Neural cell (in vitro differentiated cells): ENCODE results near the gene CD80. TPM values are rescaled to one million over a fixed set of nuclear protein-coding genes. Genes with fewer than 3 reads are reported as not detected.

ENCODE experiments used
- H2AFZ ChIP-seq: fragments of 200-600, 300-800 bp; sonication (generic), shearing (Covaris generic); 2 replicates; pipeline ENCODE4 v1.6.0; 2014; ENCODE audit warnings: low read depth, mild to moderate bottlenecking, antibody characterized with exemption, low read length, moderate library complexity
- H3F3A ChIP-seq: fragments of 200-600 bp; shearing (Covaris generic); 2 replicates; pipeline ENCODE4 v1.6.1; 2016; ENCODE audit warnings: mild to moderate bottlenecking, moderate library complexity, mixed read lengths, antibody characterized with exemption, low read length; ENCODE audit not compliant: insufficient read depth, poor library complexity, severe bottlenecking
- H3K27ac ChIP-seq: fragments of 200-600, 300-800 bp; sonication (generic), shearing (Covaris generic); 2 replicates; pipeline ENCODE4 v1.5.1; 2014; ENCODE audit warnings: mild to moderate bottlenecking, low read length, moderate library complexity
- H3K27me3 ChIP-seq: fragments of 300-800, 200-600 bp; sonication (generic), shearing (Covaris generic); 2 replicates; pipeline ENCODE4 v1.6.0; 2014; ENCODE audit warnings: mild to moderate bottlenecking, low read depth, low read length, moderate library complexity; ENCODE audit not compliant: insufficient read depth
- H3K36me3 ChIP-seq: fragments of 300-800, 200-600 bp; sonication (generic), shearing (Covaris generic); 2 replicates; pipeline ENCODE4 v1.5.1; 2014; ENCODE audit warnings: mild to moderate bottlenecking, antibody characterized with exemption, low read length, moderate library complexity; ENCODE audit not compliant: insufficient read depth
- H3K4me2 ChIP-seq: fragments of 300-800, 200-600 bp; sonication (generic), shearing (Covaris generic); 2 replicates; pipeline ENCODE4 v1.6.0; 2014; ENCODE audit warnings: mild to moderate bottlenecking, low read length
- H3K4me3 ChIP-seq: fragments of 300-800, 200-600 bp; sonication (generic), shearing (Covaris generic); 2 replicates; pipeline ENCODE4 v1.5.1; 2014; ENCODE audit warnings: mild to moderate bottlenecking, low read length, moderate library complexity
- H3K79me2 ChIP-seq: fragments of 200-600 bp; shearing (Covaris generic); replicated peaks from 2 replicates; pipeline ENCODE4 v1.6.0; 2014; ENCODE audit warnings: mild to moderate bottlenecking, low read length, moderate library complexity; ENCODE audit not compliant: insufficient read depth
- H3K9ac ChIP-seq: fragments of 300-800, 200-600 bp; sonication (generic), shearing (Covaris generic); 2 replicates; pipeline ENCODE4 v1.6.1; 2016; ENCODE audit warnings: mild to moderate bottlenecking, low read length, mixed read lengths
- H3K9me2 ChIP-seq: fragments of 200-600 bp; shearing (Covaris generic); 2 replicates; pipeline ENCODE4 v1.6.1; 2016; ENCODE audit warnings: mild to moderate bottlenecking, low read length, mixed read lengths; ENCODE audit not compliant: insufficient read depth
- H3K9me3 ChIP-seq: fragments of 200-600, 300-800 bp; sonication (generic), shearing (Covaris generic); 2 replicates; pipeline ENCODE4 v1.6.1; 2016; ENCODE audit warnings: mild to moderate bottlenecking, mixed run types, low read length, moderate library complexity, mixed read lengths
- H4K20me1 ChIP-seq: fragments of 200-600 bp; shearing (Covaris generic); 2 replicates; pipeline ENCODE4 v1.6.1; 2016; ENCODE audit warnings: mild to moderate bottlenecking, mixed run types; ENCODE audit not compliant: insufficient read depth
- CTCF ChIP-seq: fragments of 450-650 bp; IDR thresholded peaks from 2 replicates; pipeline ENCODE4 v1.5.1; 2014; ENCODE audit warnings: antibody characterized with exemption, mild to moderate bottlenecking, moderate library complexity; ENCODE audit not compliant: poor library complexity, severe bottlenecking
- EP300 ChIP-seq: fragments of 450-650 bp; conservative IDR thresholded peaks from 2 replicates; pipeline ENCODE4 v1.6.1; 2014; ENCODE audit warnings: antibody characterized with exemption, mild to moderate bottlenecking, moderate library complexity; ENCODE audit not compliant: poor library complexity, severe bottlenecking
- EZH2 ChIP-seq: fragments of 200-600, 300-800 bp; shearing (Covaris generic), sonication (generic); IDR thresholded peaks from 2 replicates; pipeline ENCODE4 v1.6.1; 2014; ENCODE audit warnings: antibody characterized with exemption, low read length, borderline replicate concordance, mild to moderate bottlenecking; ENCODE audit not compliant: insufficient read depth, poor library complexity, severe bottlenecking
- MXI1 ChIP-seq: fragments of 450-650 bp; conservative IDR thresholded peaks from 2 replicates; pipeline ENCODE4 v1.6.1; 2014; ENCODE audit warnings: antibody characterized with exemption, mild to moderate bottlenecking; ENCODE audit not compliant: poor library complexity, severe bottlenecking
- POLR2AphosphoS5 ChIP-seq: IDR thresholded peaks from 2 replicates; pipeline ENCODE4 v1.6.1; 2012
- RAD21 ChIP-seq: fragments of 450-650 bp; conservative IDR thresholded peaks from 2 replicates; pipeline ENCODE4 v1.6.1; 2014; ENCODE audit warnings: antibody characterized with exemption, mild to moderate bottlenecking, moderate library complexity
- SMC3 ChIP-seq: fragments of 450-650 bp; conservative IDR thresholded peaks from 2 replicates; pipeline ENCODE4 v1.6.1; 2014; ENCODE audit warnings: antibody characterized with exemption, mild to moderate bottlenecking, moderate library complexity; ENCODE audit not compliant: poor library complexity
- TAF1 ChIP-seq: IDR thresholded peaks from 2 replicates; pipeline ENCODE4 v1.6.1; 2012; ENCODE audit warnings: low read depth
- polyA plus RNA-seq: library from polyadenylated mRNA; depleted of rRNA; stranded (reverse); fragments of >200 nt; gene quantifications from 2 replicates; pipeline ENCODE4 v1.2.3, GENCODE V29; 2014
- TF ChIP-seq, protein P1 (sequence below): IDR thresholded peaks from 2 replicates; pipeline ENCODE4 v1.6.1; 2012; ENCODE audit warnings: borderline replicate concordance

The CD80 gene
- polyA plus RNA-seq, 1 donor from 2014 or later, result not detected

DNA sequence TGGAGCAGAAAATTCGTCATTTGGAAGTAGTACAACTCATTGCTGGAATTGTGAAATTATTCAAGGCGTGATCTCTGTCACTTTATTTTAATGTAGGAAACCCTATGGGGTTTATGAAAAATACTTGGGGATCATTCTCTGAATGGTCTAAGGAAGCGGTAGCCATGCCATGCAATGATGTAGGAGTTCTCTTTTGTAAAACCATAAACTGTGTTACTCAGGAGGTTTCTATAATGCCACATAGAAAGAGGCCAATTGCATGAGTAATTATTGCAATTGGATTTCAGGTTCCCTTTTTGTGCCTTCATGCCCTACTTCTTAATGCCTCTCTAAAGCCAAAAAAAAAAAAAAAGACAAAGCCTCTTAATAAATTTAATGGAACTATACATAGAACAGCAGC lies 66.6 kb downstream of the CD80 start:
- Histone ChIP-seq H3K9me3 (no peaks in the 10 kb centered on the region), H3K9me2 (no peaks in the 10 kb centered on the region), H4K20me1 (no peaks in the 10 kb centered on the region), H3K79me2 (no peaks in the 10 kb centered on the region), H3F3A (no peaks in the 10 kb centered on the region), H3K4me3 (no peak overlapping the region), H3K36me3 (no peaks in the 10 kb centered on the region), H2AFZ (no peak overlapping the region), H3K27ac (no peak overlapping the region), H3K27me3 (no peaks in the 10 kb centered on the region), H3K4me2 (no peak overlapping the region), H3K9ac (no peak overlapping the region)
- TF ChIP-seq RAD21 (no peak), EP300 (no peak), TAF1 (no peak), CTCF (no peak), SMC3 (no peak), MXI1 (no peak), EZH2 (no peak), POLR2AphosphoS5 (no peak)
- TF ChIP-seq, protein P1, sequence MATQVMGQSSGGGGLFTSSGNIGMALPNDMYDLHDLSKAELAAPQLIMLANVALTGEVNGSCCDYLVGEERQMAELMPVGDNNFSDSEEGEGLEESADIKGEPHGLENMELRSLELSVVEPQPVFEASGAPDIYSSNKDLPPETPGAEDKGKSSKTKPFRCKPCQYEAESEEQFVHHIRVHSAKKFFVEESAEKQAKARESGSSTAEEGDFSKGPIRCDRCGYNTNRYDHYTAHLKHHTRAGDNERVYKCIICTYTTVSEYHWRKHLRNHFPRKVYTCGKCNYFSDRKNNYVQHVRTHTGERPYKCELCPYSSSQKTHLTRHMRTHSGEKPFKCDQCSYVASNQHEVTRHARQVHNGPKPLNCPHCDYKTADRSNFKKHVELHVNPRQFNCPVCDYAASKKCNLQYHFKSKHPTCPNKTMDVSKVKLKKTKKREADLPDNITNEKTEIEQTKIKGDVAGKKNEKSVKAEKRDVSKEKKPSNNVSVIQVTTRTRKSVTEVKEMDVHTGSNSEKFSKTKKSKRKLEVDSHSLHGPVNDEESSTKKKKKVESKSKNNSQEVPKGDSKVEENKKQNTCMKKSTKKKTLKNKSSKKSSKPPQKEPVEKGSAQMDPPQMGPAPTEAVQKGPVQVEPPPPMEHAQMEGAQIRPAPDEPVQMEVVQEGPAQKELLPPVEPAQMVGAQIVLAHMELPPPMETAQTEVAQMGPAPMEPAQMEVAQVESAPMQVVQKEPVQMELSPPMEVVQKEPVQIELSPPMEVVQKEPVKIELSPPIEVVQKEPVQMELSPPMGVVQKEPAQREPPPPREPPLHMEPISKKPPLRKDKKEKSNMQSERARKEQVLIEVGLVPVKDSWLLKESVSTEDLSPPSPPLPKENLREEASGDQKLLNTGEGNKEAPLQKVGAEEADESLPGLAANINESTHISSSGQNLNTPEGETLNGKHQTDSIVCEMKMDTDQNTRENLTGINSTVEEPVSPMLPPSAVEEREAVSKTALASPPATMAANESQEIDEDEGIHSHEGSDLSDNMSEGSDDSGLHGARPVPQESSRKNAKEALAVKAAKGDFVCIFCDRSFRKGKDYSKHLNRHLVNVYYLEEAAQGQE, result no peak

- Histone ChIP-seq H3K27me3 (no peaks in the 10 kb centered on the region), H3K79me2 (no peaks in the 10 kb centered on the region), H3K4me2 (no peak overlapping the region), H3K9me2 (no peaks in the 10 kb centered on the region), H3F3A (no peaks in the 10 kb centered on the region), H3K27ac (no peak overlapping the region), H3K9ac (no peak overlapping the region), H2AFZ (no peak overlapping the region), H4K20me1 (no peaks in the 10 kb centered on the region), H3K9me3 (no peaks in the 10 kb centered on the region), H3K36me3 (no peaks in the 10 kb centered on the region), H3K4me3 (no peak overlapping the region)
- TF ChIP-seq EZH2 (no peak), RAD21 (no peak), TAF1 (no peak), CTCF (no peak), MXI1 (no peak)
Measured at GRCh38 chr3:119492128-119492527, 67.3 kb downstream of the CD80 start.
